GM21528 (cell line): ENCODE measurements around the gene KIF2B.
"Not testable (repeated sequence)": the region's sequence is repeated elsewhere in the genome, so short reads cannot be mapped to it uniquely, and the experiment has no call there.

Experiments
- ATAC-seq: cut with Tn5 transposase; IDR thresholded peaks from one replicate; pipeline ENCODE4 v1.9.1; 2021; ENCODE audit warnings: mild to moderate bottlenecking, moderate library complexity; ENCODE audit not compliant: unreplicated experiment, low FRiP score

KIF2B gene

DNA sequence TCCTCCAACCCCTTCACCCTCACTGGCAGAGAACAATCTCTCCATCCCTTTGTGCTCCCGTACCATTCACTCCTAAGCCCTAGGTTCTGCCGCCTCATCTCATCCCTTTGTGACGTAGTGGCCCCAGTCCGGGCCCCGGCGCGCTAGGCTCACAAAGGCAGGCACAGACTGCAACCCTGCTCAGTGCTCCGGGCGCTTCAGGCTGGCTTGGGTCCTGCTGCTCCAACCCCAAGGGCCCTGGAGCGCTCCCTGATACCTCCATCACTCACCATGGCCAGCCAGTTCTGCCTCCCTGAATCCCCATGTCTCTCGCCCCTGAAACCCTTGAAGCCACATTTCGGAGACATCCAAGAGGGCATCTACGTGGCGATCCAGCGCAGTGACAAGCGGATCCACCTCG, at the start of gene KIF2B:
Gene KIF2B (plus strand): TSS at position 164 of the 400 bp plus-strand sequence. CDS start 107 bp downstream, at position 271.
- no peak for ATAC-seq

GRCh38 chr17:53780320-53780719, 42.4 kb upstream of the KIF2B start:
- ATAC-seq = no peak

DNA sequence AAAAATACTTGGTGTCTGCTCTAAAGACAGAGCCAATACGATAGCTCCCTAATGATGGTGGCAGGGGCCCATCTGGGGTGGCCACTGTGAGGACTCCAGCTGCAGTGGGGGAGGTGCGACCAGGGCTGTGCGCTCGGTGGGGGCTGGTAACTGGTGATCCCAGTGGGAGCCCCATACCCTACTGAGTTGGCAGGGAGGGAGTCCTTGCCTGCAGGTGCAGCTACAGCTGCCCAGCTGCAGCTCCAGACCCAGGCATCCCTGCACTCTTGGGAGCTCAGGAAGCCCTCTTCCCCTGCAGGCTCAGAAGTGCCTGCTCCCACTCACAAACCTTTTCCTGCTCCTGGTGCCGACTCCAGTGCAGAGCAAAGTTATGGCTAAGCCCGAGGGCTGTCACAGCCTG, 31.2 kb upstream of the KIF2B start:
- no peak for ATAC-seq

DNA sequence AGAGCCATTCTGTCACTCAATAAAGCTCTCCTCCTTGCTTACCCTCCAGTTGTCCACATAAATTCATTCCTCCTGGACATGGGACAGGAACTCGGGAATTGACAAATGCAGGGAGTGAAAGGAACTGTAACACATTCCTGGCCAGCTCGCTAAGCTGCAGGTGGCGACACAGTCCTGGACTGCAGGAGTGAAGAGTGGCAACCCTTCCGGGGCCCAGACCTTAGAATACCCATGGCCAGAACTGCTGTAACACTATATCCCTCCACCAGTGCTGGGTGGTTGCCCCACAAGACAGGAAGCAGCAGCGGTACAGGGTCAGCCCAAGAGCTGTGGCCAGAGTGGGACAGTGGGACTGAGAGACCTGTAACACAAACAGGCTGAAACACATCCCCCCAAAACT, 30.3 kb upstream of the KIF2B start:
- ATAC-seq = no peak

- no peak for ATAC-seq
Observed at GRCh38 chr17:53792997-53793396, 29.7 kb upstream of the KIF2B start.

- no peak for ATAC-seq
Observed at GRCh38 chr17:53794875-53795274, 27.9 kb upstream of the KIF2B start.

GRCh38 chr17:53796642-53797041, 26.1 kb upstream of the KIF2B start:
- no peak for ATAC-seq

- ATAC-seq = no peak
Observed at GRCh38 chr17:53797501-53797900, 25.2 kb upstream of the KIF2B start.

DNA sequence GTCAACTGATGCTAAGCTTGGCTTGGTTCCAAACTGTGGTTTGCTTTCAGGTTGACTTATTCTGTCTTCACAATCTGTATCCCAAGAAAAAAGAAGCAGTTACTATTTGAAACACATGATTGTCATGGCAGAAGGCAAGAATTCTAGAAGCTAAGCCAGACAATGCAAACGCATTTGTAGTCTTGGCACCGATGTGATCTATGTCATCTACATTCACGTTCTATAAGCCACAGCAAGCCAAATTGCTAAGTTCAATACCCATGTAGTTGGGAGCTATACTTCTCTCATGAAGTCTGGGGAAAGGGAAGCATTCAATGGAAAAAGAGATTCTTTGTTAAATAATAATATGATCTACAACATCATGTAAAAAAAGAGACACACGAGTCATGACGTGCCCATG, 18.3 kb upstream of the KIF2B start:
- ATAC-seq = no peak

DNA sequence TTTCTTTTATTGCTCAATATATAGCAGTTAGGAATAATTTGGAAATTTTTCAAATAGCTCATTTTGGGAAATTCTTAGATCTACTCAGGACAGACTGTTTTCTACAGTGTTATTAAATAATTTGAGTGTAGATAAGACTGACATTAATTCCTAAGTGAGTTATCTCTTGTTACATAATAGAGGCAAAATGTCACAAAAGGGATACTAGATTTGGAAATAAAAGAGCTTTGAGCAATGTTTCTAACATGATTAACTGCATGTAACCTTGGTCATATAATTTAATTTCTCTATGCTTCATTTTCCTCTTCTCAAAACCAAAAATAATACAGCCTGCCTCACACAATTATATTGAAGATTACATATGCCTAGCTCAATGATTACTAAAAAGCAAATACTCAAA, 16.3 kb upstream of the KIF2B start:
- ATAC-seq = no peak

- no peak for ATAC-seq
Observed at GRCh38 chr17:53807286-53807685, 15.4 kb upstream of the KIF2B start.

GRCh38 chr17:53818271-53818670, 4.5 kb upstream of the KIF2B start:
- no peak for ATAC-seq

DNA sequence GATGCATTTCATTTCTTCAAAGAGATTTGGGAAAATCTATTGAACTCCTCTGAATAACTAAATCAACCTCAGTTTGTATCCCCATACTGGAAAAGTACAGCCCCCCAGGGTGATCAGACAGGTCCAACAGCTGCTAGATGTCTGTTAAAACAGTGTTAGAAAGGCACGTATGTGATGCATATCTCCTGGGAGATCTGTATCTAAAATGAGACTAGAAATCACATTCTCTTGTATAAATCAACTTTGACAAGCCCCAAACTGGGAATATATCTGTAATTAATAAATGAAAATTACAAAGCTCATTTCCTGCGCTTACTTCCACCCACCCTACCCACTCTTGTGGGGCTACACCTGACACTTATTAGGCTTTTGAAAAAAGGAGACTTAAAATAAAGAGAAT, 3.8 kb upstream of the KIF2B start:
- no peak for ATAC-seq

DNA sequence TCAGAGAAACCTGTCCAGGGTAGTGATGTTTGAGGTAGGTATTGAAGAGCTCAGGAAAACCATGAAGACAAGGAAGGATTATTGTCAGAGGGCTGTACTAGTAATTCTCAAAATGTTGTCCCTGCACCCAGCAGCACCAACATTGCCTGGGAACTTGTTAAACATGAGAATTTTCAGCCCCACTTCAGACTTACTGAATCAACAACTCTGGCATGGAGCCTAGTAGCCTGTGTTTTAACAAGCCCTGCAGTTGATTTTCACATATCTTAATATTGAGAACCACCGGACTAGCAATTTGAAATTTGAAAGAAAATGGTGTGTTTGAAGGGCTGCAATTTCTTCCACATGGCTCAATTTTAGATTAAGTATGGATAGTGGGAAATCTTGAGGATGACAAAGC, 2.8 kb upstream of the KIF2B start:
- no peak for ATAC-seq

DNA sequence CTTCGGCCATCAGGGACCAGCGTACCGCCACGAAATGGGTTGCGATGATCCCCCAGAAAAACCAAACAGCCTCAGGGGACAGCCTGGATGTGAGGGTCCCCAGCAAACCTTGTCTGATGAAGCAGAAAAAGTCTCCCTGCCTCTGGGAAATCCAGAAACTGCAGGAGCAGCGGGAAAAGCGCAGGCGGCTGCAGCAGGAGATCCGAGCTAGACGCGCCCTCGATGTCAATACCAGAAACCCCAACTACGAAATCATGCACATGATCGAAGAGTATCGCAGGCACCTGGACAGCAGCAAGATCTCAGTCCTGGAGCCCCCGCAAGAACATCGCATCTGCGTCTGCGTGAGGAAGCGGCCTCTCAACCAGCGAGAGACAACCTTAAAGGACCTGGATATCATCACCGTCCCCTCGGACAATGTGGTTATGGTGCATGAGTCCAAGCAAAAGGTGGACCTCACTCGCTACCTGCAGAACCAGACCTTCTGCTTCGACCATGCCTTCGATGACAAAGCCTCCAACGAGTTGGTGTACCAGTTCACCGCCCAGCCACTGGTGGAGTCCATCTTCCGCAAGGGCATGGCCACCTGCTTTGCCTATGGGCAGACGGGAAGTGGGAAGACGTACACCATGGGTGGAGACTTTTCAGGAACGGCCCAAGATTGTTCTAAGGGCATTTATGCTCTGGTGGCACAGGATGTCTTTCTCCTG, 769 bp downstream of the KIF2B start:
- no peak for ATAC-seq

GRCh38 chr17:53834771-53835170, 12.0 kb downstream of the KIF2B start:
- ATAC-seq = not testable (repeated sequence)

DNA sequence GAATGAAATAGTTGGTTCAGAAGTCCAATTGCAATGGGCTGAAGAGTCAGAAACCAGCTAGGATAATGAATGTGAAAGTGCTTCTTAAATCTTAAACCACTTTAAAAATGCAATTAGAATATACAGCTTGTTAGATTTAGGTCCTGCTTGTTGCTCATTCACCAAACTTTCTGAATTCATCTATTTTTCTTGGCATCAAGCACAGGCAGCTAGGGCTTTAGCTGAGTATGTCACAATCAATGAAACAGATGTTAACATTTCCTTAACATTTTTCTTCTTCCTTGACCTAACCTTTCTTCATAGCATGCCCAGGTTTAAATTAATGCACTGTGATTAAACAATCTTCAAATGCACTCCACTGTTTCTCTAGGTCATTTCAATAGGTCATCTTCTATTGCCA, 14.4 kb downstream of the KIF2B start:
- no peak for ATAC-seq

- ATAC-seq = no peak
Observed at GRCh38 chr17:53844491-53845107, 21.9 kb downstream of the KIF2B start.

GRCh38 chr17:53871128-53871527, 48.4 kb downstream of the KIF2B start:
- not testable (repeated sequence) for ATAC-seq
